GM12874 (cell line): Measurements from ENCODE around the gene ACTRT3.

Experiments used
- CTCF ChIP-seq: IDR thresholded peaks from 2 replicates; pipeline ENCODE4 v1.5.1; 2011; ENCODE audit warnings: low read depth, mild to moderate bottlenecking, control low read depth, low read length, moderate library complexity; ENCODE audit not compliant: insufficient read depth

The ACTRT3 gene

DNA sequence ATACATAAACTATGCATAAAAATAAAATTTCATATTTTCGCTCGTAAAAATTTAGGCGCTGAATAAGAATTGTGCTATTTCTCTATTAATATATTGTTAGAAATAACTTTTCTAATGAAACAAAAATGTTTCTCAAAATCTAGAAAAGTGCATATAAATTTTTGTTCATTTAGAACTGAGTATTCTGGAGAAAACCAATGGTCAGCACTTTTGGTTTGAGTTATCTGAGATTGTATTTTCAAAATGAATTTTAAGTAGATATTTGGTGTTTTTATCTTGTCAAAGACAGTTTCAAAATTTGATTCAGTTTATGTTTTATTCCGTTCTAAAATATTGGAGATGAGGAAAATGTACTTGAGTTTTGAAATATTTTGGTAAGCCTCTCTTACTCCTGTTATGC lies 17.8 kb upstream of the ACTRT3 start:
- TF ChIP-seq CTCF: no peak

GRCh38 chr3:169781209-169781855 lies 12.0 kb upstream of the ACTRT3 start:
- no peak for TF ChIP-seq CTCF

GRCh38 chr3:169780742-169781141 lies 11.4 kb upstream of the ACTRT3 start:
- no peak for TF ChIP-seq CTCF

GRCh38 chr3:169777822-169778221 lies 8.5 kb upstream of the ACTRT3 start:
- TF ChIP-seq CTCF: no peak

DNA sequence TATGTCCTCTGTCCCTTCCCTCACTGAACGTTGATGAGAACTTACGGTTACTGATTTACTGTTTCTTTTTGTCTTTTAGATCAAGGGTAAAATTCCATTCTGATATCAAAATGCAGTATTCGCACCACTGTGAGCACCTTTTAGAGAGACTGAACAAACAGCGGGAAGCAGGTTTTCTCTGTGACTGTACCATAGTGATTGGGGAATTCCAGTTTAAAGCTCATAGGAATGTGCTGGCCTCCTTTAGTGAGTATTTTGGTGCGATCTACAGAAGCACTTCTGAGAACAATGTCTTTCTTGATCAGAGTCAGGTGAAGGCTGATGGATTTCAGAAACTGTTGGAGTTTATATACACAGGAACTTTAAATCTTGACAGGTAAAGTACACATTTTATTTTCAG lies 4.8 kb upstream of the ACTRT3 start:
- no peak for TF ChIP-seq CTCF

DNA sequence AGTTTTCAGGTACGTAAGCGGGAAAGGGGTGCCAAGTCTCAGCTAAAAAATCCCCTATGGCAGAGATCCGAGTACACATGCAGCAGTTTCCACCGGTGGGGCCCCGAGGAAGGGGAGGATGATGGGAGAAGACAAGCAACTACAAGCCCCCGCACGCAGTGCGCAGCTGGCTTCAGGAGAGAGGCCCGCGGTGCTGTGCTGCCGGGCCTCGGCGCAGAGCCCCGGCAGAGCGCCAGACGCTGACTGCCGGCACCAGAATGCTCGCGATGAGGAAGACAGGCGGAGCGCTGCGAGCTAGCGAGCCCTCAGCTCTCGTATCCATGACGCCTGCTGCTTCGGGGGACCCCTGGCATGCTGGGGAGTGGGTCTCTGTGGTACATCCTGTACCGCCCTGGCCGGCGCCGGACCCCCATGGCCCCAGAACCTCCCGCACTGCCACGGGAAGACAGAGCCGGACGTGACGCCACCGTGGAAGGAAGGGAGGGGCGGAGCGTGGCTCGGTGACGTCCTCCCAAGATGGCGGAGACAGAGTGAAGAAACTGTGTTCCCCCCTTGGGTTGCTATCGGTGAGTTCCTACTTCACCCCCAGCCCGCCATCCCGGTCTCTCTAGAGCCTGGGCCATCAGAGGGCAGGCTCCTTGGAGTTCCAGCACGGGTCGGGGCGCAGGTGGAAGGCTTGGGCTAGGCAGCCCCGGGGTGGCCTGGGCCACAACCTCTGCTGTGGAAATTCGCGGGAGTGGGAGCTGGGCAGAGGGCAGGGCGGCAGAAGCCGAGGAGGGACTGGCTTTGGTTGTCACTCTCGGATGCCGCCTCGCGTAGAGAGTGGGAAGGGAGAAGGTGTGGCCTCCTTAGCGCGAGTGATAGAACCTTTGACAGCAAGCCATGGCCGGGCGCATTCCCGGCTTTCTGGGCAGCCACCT lies 3.8 kb upstream of the ACTRT3 start, which contains the start of gene MYNN:
MYNN (plus strand) TSS at position 500 of the 920 bp plus-strand sequence. CDS start 900 bp downstream, outside the sequence.
- no peak for TF ChIP-seq CTCF

DNA sequence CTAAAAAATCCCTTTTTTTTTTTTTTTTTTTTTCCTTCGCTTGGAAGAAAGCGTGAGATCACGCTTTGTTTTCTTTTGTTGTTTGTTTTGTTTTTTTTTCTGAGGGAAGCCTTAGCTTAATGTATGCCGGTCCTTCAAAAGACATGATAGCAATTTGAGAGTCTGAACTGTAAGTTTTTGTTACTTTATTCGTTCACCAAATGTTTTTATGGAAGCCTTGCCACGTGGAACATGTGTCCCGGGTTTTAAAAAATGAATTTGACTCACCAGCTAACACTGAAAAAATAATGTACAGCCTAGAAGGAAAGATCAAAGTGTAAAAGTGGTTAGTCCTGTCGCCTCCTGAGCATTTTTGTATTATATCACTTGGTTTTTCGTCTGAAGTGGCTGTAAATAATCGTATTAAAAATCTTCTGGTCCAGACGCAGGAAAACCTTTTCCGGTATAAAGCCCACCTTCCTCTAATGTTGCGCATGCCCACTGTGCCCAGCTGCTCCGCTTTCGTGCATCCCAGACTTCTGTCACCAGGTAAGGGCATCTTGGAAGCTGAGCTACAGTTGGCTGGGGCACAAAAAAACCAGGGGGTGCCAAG lies 3.0 kb upstream of the ACTRT3 start:
- no peak for TF ChIP-seq CTCF
